WTC11 (cell line): ENCODE results near the gene ZNF22. TPM values are rescaled to one million over a fixed set of nuclear protein-coding genes. Genes with fewer than 3 reads are reported as not detected.

Experiments used
- ATAC-seq: fragments of 200-7000 bp; cut with Tn5 transposase; 2 replicates; pipeline ENCODE4 v1.10.0; 2021; ENCODE audit warnings: mild to moderate bottlenecking, moderate library complexity
- CTCF ChIA-PET: fragments of 300-600 bp; sonication (Branson Sonifier 250); formaldehyde crosslinking; loops from one replicate; lab custom pipeline; 2021; ENCODE audit warnings: antibody characterized with exemption; lab: Charles Lee
- POLR2A ChIA-PET: fragments of 350-600 bp; sonication (Branson Sonifier 250); formaldehyde crosslinking; loops from one replicate; lab custom pipeline; 2021; ENCODE audit warnings: antibody characterized with exemption; lab: Charles Lee
- DNase-seq: peaks from one replicate; pipeline ENCODE4 v3.0.0; 2021; ENCODE audit warnings: low spot score
- H3K27ac Mint-ChIP-seq: 2 replicates; pipeline ENCODE4 v1.8.0; 2021; ENCODE audit warnings: mixed read lengths
- H3K27me3 Mint-ChIP-seq: 2 replicates; pipeline ENCODE4 v1.8.0; 2021; ENCODE audit warnings: low read depth, mild to moderate bottlenecking, moderate library complexity, mixed read lengths
- H3K36me3 Mint-ChIP-seq: 2 replicates; pipeline ENCODE4 v1.8.0; 2021; ENCODE audit warnings: mixed read lengths
- H3K4me1 Mint-ChIP-seq: 2 replicates; pipeline ENCODE4 v1.8.0; 2022; ENCODE audit warnings: mixed read lengths
- H3K4me3 Mint-ChIP-seq: 2 replicates; pipeline ENCODE4 v1.8.0; 2021; ENCODE audit warnings: mild to moderate bottlenecking, moderate library complexity, mixed read lengths
- H3K9me3 Mint-ChIP-seq: 2 replicates; pipeline ENCODE4 v1.8.0; 2021; ENCODE audit warnings: mixed read lengths
- ATF1 ChIP-seq: sonication (generic); formaldehyde crosslinking; IDR thresholded peaks from 2 replicates; pipeline ENCODE4 v1.8.1; 2023; ENCODE audit warnings: mild to moderate bottlenecking, moderate library complexity, missing genetic modification reagents
- CBFB ChIP-seq: sonication (generic); formaldehyde crosslinking; IDR thresholded peaks from 2 replicates; pipeline ENCODE4 v1.8.1; 2022; ENCODE audit warnings: mild to moderate bottlenecking, low read depth, missing genetic modification reagents
- CREB1 ChIP-seq: sonication (generic); formaldehyde crosslinking; IDR thresholded peaks from 2 replicates; pipeline ENCODE4 v1.8.0; 2023; ENCODE audit warnings: mild to moderate bottlenecking, missing genetic modification reagents
- ELF4 ChIP-seq: sonication (generic); formaldehyde crosslinking; IDR thresholded peaks from 2 replicates; pipeline ENCODE4 v1.8.1; 2022; ENCODE audit warnings: low read depth, mild to moderate bottlenecking, moderate library complexity, missing genetic modification reagents
- EMX1 ChIP-seq: fragments of 250-450 bp; sonication (Bioruptor Pico); IDR thresholded peaks from 2 replicates; pipeline ENCODE4 v1.8.0; 2021; ENCODE audit warnings: mild to moderate bottlenecking
- GRHL2 ChIP-seq: fragments of 250-450 bp; sonication (Bioruptor Pico); IDR thresholded peaks from 2 replicates; pipeline ENCODE4 v1.8.0; 2022; ENCODE audit warnings: mild to moderate bottlenecking, moderate library complexity; ENCODE audit not compliant: insufficient replicate concordance, severe bottlenecking
- IRF1 ChIP-seq: sonication (generic); formaldehyde crosslinking; IDR thresholded peaks from 2 replicates; pipeline ENCODE4 v1.8.0; 2023; ENCODE audit warnings: missing genetic modification reagents
- IRF2 ChIP-seq: sonication (generic); formaldehyde crosslinking; IDR thresholded peaks from 2 replicates; pipeline ENCODE4 v1.8.0; 2022; ENCODE audit warnings: low read depth, missing genetic modification reagents, borderline replicate concordance
- JAZF1 ChIP-seq: fragments of 250-450 bp; sonication (Bioruptor Pico); IDR thresholded peaks from 2 replicates; pipeline ENCODE4 v1.9.0; 2021; ENCODE audit warnings: moderate library complexity, mild to moderate bottlenecking, inconsistent platforms
- MXD4 ChIP-seq: fragments of 250-450 bp; sonication (Bioruptor Pico); IDR thresholded peaks from 2 replicates; pipeline ENCODE4 v1.8.0; 2021; ENCODE audit warnings: mild to moderate bottlenecking, moderate library complexity, borderline replicate concordance
- OVOL2 ChIP-seq: fragments of 250-450 bp; sonication (Bioruptor Pico); IDR thresholded peaks from 2 replicates; pipeline ENCODE4 v1.9.0; 2021; ENCODE audit warnings: mild to moderate bottlenecking, borderline replicate concordance
- PRRX2 ChIP-seq: fragments of 250-450 bp; sonication (Bioruptor Pico); IDR thresholded peaks from 2 replicates; pipeline ENCODE4 v1.8.0; 2021; ENCODE audit warnings: mild to moderate bottlenecking
- SMAD4 ChIP-seq: sonication (generic); formaldehyde crosslinking; IDR thresholded peaks from 2 replicates; pipeline ENCODE4 v1.8.0; 2022; ENCODE audit warnings: mild to moderate bottlenecking, missing genetic modification reagents
- TP53 ChIP-seq: sonication (generic); formaldehyde crosslinking; IDR thresholded peaks from 2 replicates; pipeline ENCODE4 v1.8.1; 2023; ENCODE audit warnings: mild to moderate bottlenecking, missing genetic modification reagents
- ZNF138 ChIP-seq: sonication (generic); formaldehyde crosslinking; conservative IDR thresholded peaks from 2 replicates; pipeline ENCODE4 v1.8.1; 2022; ENCODE audit warnings: mild to moderate bottlenecking, moderate library complexity, missing genetic modification reagents
- ZNF317 ChIP-seq: sonication (generic); formaldehyde crosslinking; IDR thresholded peaks from 2 replicates; pipeline ENCODE4 v1.8.1; 2023; ENCODE audit warnings: low read depth, mild to moderate bottlenecking, moderate library complexity, missing genetic modification reagents, borderline replicate concordance
- ZNF396 ChIP-seq: fragments of 250-450 bp; sonication (Bioruptor Pico); IDR thresholded peaks from 2 replicates; pipeline ENCODE4 v1.8.0; 2021; ENCODE audit warnings: mild to moderate bottlenecking, moderate library complexity, borderline replicate concordance
- ZNF423 ChIP-seq: fragments of 250-450 bp; sonication (Bioruptor Pico); IDR thresholded peaks from 2 replicates; pipeline ENCODE4 v2.1.2; 2022; ENCODE audit warnings: mild to moderate bottlenecking, moderate library complexity
- ZNF425 ChIP-seq: fragments of 250-450 bp; sonication (Bioruptor Pico); conservative IDR thresholded peaks from 2 replicates; pipeline ENCODE4 v1.9.0; 2021; ENCODE audit warnings: mild to moderate bottlenecking
- total RNA-seq: library from RNA; stranded (reverse); gene quantifications from 3 replicates; pipeline ENCODE4 v1.2.3, GENCODE V29; 2021
- TF ChIP-seq, protein P1 (sequence below): sonication (generic); formaldehyde crosslinking; IDR thresholded peaks from 2 replicates; pipeline ENCODE4 v1.8.1; 2022; ENCODE audit warnings: low read depth, missing genetic modification reagents, borderline replicate concordance
- TF ChIP-seq, protein P2 (sequence below): fragments of 250-450 bp; sonication (Bioruptor Pico); IDR thresholded peaks from 2 replicates; pipeline ENCODE4 v1.9.0; 2021; ENCODE audit warnings: mild to moderate bottlenecking
- TF ChIP-seq, protein P3 (sequence below): fragments of 250-450 bp; sonication (Bioruptor Pico); IDR thresholded peaks from 2 replicates; pipeline ENCODE4 v1.9.0; 2021; ENCODE audit warnings: moderate library complexity, mild to moderate bottlenecking, inconsistent platforms, borderline replicate concordance
- TF ChIP-seq, protein P4 (sequence below): sonication (generic); formaldehyde crosslinking; IDR thresholded peaks from 2 replicates; pipeline ENCODE4 v1.8.0; 2022; ENCODE audit warnings: mild to moderate bottlenecking, missing genetic modification reagents
- TF ChIP-seq, protein P5 (sequence below): fragments of 250-450 bp; sonication (Bioruptor Pico); IDR thresholded peaks from 2 replicates; pipeline ENCODE4 v1.8.0; 2021; ENCODE audit warnings: mild to moderate bottlenecking
- TF ChIP-seq, protein P6 (sequence below): fragments of 200-600 bp; IDR thresholded peaks from 2 replicates; pipeline ENCODE4 v1.8.0; 2022; ENCODE audit warnings: antibody characterized with exemption

Gene ZNF22
- total RNA-seq, 1 experiment from 2014 or later = 31.0 TPM

GRCh38 chr10:44954042-44954441 lies 46.7 kb upstream of the ZNF22 start (continued):
- no peak for TF ChIP-seq ZNF425
- TF ChIP-seq, protein P1, sequence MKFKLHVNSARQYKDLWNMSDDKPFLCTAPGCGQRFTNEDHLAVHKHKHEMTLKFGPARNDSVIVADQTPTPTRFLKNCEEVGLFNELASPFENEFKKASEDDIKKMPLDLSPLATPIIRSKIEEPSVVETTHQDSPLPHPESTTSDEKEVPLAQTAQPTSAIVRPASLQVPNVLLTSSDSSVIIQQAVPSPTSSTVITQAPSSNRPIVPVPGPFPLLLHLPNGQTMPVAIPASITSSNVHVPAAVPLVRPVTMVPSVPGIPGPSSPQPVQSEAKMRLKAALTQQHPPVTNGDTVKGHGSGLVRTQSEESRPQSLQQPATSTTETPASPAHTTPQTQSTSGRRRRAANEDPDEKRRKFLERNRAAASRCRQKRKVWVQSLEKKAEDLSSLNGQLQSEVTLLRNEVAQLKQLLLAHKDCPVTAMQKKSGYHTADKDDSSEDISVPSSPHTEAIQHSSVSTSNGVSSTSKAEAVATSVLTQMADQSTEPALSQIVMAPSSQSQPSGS (CRISPR knock-in tag) = no peak
- TF ChIP-seq ZNF423 (CRISPR knock-in tag) = no peak
- no peak for TF ChIP-seq IRF1
- TF ChIP-seq, all 79 proteins: peak for 0

GRCh38 chr10:44954962-44955361 lies 45.8 kb upstream of the ZNF22 start:
- no peak overlapping the region for H3K4me3 Mint-ChIP-seq
- CTCF ChIA-PET = interaction anchor here (1.4 kb wide), 1 partner anchor 22 kb away, joined by 5 read pairs; no protein-coding TSS in a partner anchor
- POLR2A ChIA-PET = no interaction called here
- no peak for ATAC-seq
- H3K27me3 Mint-ChIP-seq = peaks cover 2% of the 10 kb centered on the region; the same call in 1 of the 2 replicates
- TF ChIP-seq ZNF138 (CRISPR knock-in tag) (no peak), GRHL2 (CRISPR knock-in tag) (no peak), ZNF317 (CRISPR knock-in tag) (no peak), TP53 (no peak), OVOL2 (CRISPR knock-in tag) (no peak), CREB1 (CRISPR knock-in tag) (no peak), IRF2 (CRISPR knock-in tag) (no peak), MXD4 (CRISPR knock-in tag) (no peak), CBFB (CRISPR knock-in tag) (no peak), ZNF396 (no peak)
- TF ChIP-seq, protein P2, sequence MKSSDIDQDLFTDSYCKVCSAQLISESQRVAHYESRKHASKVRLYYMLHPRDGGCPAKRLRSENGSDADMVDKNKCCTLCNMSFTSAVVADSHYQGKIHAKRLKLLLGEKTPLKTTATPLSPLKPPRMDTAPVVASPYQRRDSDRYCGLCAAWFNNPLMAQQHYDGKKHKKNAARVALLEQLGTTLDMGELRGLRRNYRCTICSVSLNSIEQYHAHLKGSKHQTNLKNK (CRISPR knock-in tag) = no peak
- TF ChIP-seq, protein P3, sequence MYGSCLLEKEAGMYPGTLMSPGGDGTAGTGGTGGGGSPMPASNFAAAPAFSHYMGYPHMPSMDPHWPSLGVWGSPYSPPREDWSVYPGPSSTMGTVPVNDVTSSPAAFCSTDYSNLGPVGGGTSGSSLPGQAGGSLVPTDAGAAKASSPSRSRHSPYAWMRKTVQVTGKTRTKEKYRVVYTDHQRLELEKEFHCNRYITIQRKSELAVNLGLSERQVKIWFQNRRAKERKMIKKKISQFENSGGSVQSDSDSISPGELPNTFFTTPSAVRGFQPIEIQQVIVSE (CRISPR knock-in tag) = no peak
- peaks cover 26% of the 10 kb centered on the region for H3K4me1 Mint-ChIP-seq
- no peak for DNase-seq
- peaks cover 9% of the 10 kb centered on the region for H3K36me3 Mint-ChIP-seq
- no peak overlapping the region for H3K27ac Mint-ChIP-seq
- H3K9me3 Mint-ChIP-seq = peaks cover 5% of the 10 kb centered on the region; the same call in 1 of the 2 replicates

- ChIA-PET CTCF (no interaction called here), POLR2A (no interaction called here)
- DNase-seq (no peak), ATAC-seq (no peak)
- peaks cover 9% of the 10 kb centered on the region for H3K36me3 Mint-ChIP-seq
- H3K4me3 Mint-ChIP-seq = no peak overlapping the region
- H3K27me3 Mint-ChIP-seq = peaks cover 7% of the 10 kb centered on the region; the same call in 1 of the 2 replicates
- H3K27ac Mint-ChIP-seq = no peak overlapping the region
- H3K4me1 Mint-ChIP-seq = peaks cover 31% of the 10 kb centered on the region
- peaks cover 5% of the 10 kb centered on the region; the same call in 1 of the 2 replicates for H3K9me3 Mint-ChIP-seq
- TF ChIP-seq SMAD4 (CRISPR knock-in tag) (no peak), PRRX2 (CRISPR knock-in tag) (no peak), EMX1 (no peak), JAZF1 (no peak), ATF1 (CRISPR knock-in tag) (no peak), ELF4 (no peak)
- TF ChIP-seq, protein P4, sequence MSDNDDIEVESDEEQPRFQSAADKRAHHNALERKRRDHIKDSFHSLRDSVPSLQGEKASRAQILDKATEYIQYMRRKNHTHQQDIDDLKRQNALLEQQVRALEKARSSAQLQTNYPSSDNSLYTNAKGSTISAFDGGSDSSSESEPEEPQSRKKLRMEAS (CRISPR knock-in tag) = no peak
- TF ChIP-seq, protein P2 (CRISPR knock-in tag) = no peak
- TF ChIP-seq, protein P5, sequence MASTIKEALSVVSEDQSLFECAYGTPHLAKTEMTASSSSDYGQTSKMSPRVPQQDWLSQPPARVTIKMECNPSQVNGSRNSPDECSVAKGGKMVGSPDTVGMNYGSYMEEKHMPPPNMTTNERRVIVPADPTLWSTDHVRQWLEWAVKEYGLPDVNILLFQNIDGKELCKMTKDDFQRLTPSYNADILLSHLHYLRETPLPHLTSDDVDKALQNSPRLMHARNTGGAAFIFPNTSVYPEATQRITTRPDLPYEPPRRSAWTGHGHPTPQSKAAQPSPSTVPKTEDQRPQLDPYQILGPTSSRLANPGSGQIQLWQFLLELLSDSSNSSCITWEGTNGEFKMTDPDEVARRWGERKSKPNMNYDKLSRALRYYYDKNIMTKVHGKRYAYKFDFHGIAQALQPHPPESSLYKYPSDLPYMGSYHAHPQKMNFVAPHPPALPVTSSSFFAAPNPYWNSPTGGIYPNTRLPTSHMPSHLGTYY (CRISPR knock-in tag) = no peak
- TF ChIP-seq, protein P6, sequence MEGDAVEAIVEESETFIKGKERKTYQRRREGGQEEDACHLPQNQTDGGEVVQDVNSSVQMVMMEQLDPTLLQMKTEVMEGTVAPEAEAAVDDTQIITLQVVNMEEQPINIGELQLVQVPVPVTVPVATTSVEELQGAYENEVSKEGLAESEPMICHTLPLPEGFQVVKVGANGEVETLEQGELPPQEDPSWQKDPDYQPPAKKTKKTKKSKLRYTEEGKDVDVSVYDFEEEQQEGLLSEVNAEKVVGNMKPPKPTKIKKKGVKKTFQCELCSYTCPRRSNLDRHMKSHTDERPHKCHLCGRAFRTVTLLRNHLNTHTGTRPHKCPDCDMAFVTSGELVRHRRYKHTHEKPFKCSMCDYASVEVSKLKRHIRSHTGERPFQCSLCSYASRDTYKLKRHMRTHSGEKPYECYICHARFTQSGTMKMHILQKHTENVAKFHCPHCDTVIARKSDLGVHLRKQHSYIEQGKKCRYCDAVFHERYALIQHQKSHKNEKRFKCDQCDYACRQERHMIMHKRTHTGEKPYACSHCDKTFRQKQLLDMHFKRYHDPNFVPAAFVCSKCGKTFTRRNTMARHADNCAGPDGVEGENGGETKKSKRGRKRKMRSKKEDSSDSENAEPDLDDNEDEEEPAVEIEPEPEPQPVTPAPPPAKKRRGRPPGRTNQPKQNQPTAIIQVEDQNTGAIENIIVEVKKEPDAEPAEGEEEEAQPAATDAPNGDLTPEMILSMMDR = no peak
Observed at GRCh38 chr10:44955413-44956070, 45.2 kb upstream of the ZNF22 start.
